ENCODE data around the gene EML5.
"Not testable (repeated sequence)": the region's sequence is repeated elsewhere in the genome, so short reads cannot be mapped to it uniquely, and the experiment has no call there.

EML5 gene

GRCh38 chr14:88799522-88799921 is 6.8 kb upstream of the EML5 start:
- no peak overlapping the region for H3K9ac ChIP-seq (ENCODE audit: low read length)
- H3K27me3 ChIP-seq (ENCODE audit: control insufficient read depth, insufficient read depth, low read length): peaks cover 2% of the 10 kb centered on the region
- H3K4me1 ChIP-seq (ENCODE audit: control insufficient read depth, low read depth, low read length): no peaks in the 10 kb centered on the region
- H3K4me3 ChIP-seq (ENCODE audit: low read length): no peak overlapping the region
- no peaks in the 10 kb centered on the region for H3K36me3 ChIP-seq (ENCODE audit: control insufficient read depth, low read depth, low read length)
- no peaks in the 10 kb centered on the region for H3K9me3 ChIP-seq (ENCODE audit: control insufficient read depth, low read depth, low read length)
- no peak overlapping the region for H3K27ac ChIP-seq (ENCODE audit: low read length)

GRCh38 chr14:88798156-88798555 is 5.4 kb upstream of the EML5 start:
- Histone ChIP-seq H3K27ac (ENCODE audit: low read length) (no peak overlapping the region), H3K27me3 (ENCODE audit: control insufficient read depth, insufficient read depth, low read length) (peaks cover 15% of the 10 kb centered on the region), H3K4me3 (ENCODE audit: low read length) (no peak overlapping the region), H3K36me3 (ENCODE audit: control insufficient read depth, low read depth, low read length) (no peaks in the 10 kb centered on the region), H3K9me3 (ENCODE audit: control insufficient read depth, low read depth, low read length) (no peaks in the 10 kb centered on the region), H3K4me1 (ENCODE audit: control insufficient read depth, low read depth, low read length) (no peaks in the 10 kb centered on the region), H3K9ac (ENCODE audit: low read length) (no peak overlapping the region)

- Histone ChIP-seq H3K9ac (ENCODE audit: low read length) (peak overlapping the region; percentile 50), H3K4me3 (ENCODE audit: low read length) (peak overlapping the region; percentile 75), H3K36me3 (ENCODE audit: control insufficient read depth, low read depth, low read length) (no peaks in the 10 kb centered on the region), H3K27ac (ENCODE audit: low read length) (no peak overlapping the region), H3K27me3 (ENCODE audit: control insufficient read depth, insufficient read depth, low read length) (peaks cover 51% of the 10 kb centered on the region), H3K9me3 (ENCODE audit: control insufficient read depth, low read depth, low read length) (no peaks in the 10 kb centered on the region), H3K4me1 (ENCODE audit: control insufficient read depth, low read depth, low read length) (no peaks in the 10 kb centered on the region)
Observed at GRCh38 chr14:88793259-88793625, 489 bp upstream of the EML5 start.

GRCh38 chr14:88791629-88792472 is 902 bp downstream of the EML5 start:
- no peaks in the 10 kb centered on the region for H3K36me3 ChIP-seq (ENCODE audit: control insufficient read depth, low read depth, low read length)
- no peaks in the 10 kb centered on the region for H3K9me3 ChIP-seq (ENCODE audit: control insufficient read depth, low read depth, low read length)
- H3K27ac ChIP-seq (ENCODE audit: low read length): no peak overlapping the region
- no peak overlapping the region for H3K9ac ChIP-seq (ENCODE audit: low read length)
- H3K27me3 ChIP-seq (ENCODE audit: control insufficient read depth, insufficient read depth, low read length): peaks cover 51% of the 10 kb centered on the region
- H3K4me1 ChIP-seq (ENCODE audit: control insufficient read depth, low read depth, low read length): no peaks in the 10 kb centered on the region
- H3K4me3 ChIP-seq (ENCODE audit: low read length): peak overlapping the region; percentile 75

GRCh38 chr14:88791252-88791621 is 1.5 kb downstream of the EML5 start:
- Histone ChIP-seq H3K4me3 (ENCODE audit: low read length) (peak overlapping the region; percentile 75), H3K36me3 (ENCODE audit: control insufficient read depth, low read depth, low read length) (no peaks in the 10 kb centered on the region), H3K9ac (ENCODE audit: low read length) (no peak overlapping the region), H3K27me3 (ENCODE audit: control insufficient read depth, insufficient read depth, low read length) (peaks cover 51% of the 10 kb centered on the region), H3K27ac (ENCODE audit: low read length) (no peak overlapping the region), H3K9me3 (ENCODE audit: control insufficient read depth, low read depth, low read length) (no peaks in the 10 kb centered on the region), H3K4me1 (ENCODE audit: control insufficient read depth, low read depth, low read length) (no peaks in the 10 kb centered on the region)

GRCh38 chr14:88790501-88791251 is 2.1 kb downstream of the EML5 start:
- H3K27ac ChIP-seq (ENCODE audit: low read length): no peak overlapping the region
- no peaks in the 10 kb centered on the region for H3K4me1 ChIP-seq (ENCODE audit: control insufficient read depth, low read depth, low read length)
- H3K9me3 ChIP-seq (ENCODE audit: control insufficient read depth, low read depth, low read length): no peaks in the 10 kb centered on the region
- no peak overlapping the region for H3K9ac ChIP-seq (ENCODE audit: low read length)
- H3K36me3 ChIP-seq (ENCODE audit: control insufficient read depth, low read depth, low read length): no peaks in the 10 kb centered on the region
- peaks cover 51% of the 10 kb centered on the region for H3K27me3 ChIP-seq (ENCODE audit: control insufficient read depth, insufficient read depth, low read length)
- H3K4me3 ChIP-seq (ENCODE audit: low read length): no peak overlapping the region

GRCh38 chr14:88789573-88789972 is 3.2 kb downstream of the EML5 start:
- H3K4me1 ChIP-seq (ENCODE audit: control insufficient read depth, low read depth, low read length); H3K9me3 ChIP-seq (ENCODE audit: control insufficient read depth, low read depth, low read length); H3K36me3 ChIP-seq (ENCODE audit: control insufficient read depth, low read depth, low read length); H3K9ac ChIP-seq (ENCODE audit: low read length); H3K27ac ChIP-seq (ENCODE audit: low read length); H3K4me3 ChIP-seq (ENCODE audit: low read length): not testable (repeated sequence)
- peaks cover 49% of the 10 kb centered on the region for H3K27me3 ChIP-seq (ENCODE audit: control insufficient read depth, insufficient read depth, low read length)

GRCh38 chr14:88786715-88787114 is 6.0 kb downstream of the EML5 start:
- no peak overlapping the region for H3K27ac ChIP-seq (ENCODE audit: low read length)
- H3K4me1 ChIP-seq (ENCODE audit: control insufficient read depth, low read depth, low read length): no peaks in the 10 kb centered on the region
- H3K9ac ChIP-seq (ENCODE audit: low read length): no peak overlapping the region
- H3K36me3 ChIP-seq (ENCODE audit: control insufficient read depth, low read depth, low read length): no peaks in the 10 kb centered on the region
- H3K27me3 ChIP-seq (ENCODE audit: control insufficient read depth, insufficient read depth, low read length): peaks cover 27% of the 10 kb centered on the region
- H3K4me3 ChIP-seq (ENCODE audit: low read length): no peak overlapping the region
- H3K9me3 ChIP-seq (ENCODE audit: control insufficient read depth, low read depth, low read length): peaks cover 13% of the 10 kb centered on the region

- Histone ChIP-seq H3K9me3 (ENCODE audit: control insufficient read depth, low read depth, low read length) (peaks cover 13% of the 10 kb centered on the region), H3K4me3 (ENCODE audit: low read length) (no peak overlapping the region), H3K27me3 (ENCODE audit: control insufficient read depth, insufficient read depth, low read length) (peaks cover 19% of the 10 kb centered on the region), H3K27ac (ENCODE audit: low read length) (no peak overlapping the region), H3K9ac (ENCODE audit: low read length) (no peak overlapping the region), H3K36me3 (ENCODE audit: control insufficient read depth, low read depth, low read length) (no peaks in the 10 kb centered on the region), H3K4me1 (ENCODE audit: control insufficient read depth, low read depth, low read length) (no peaks in the 10 kb centered on the region)
Observed at GRCh38 chr14:88785911-88786310, 6.8 kb downstream of the EML5 start.

GRCh38 chr14:88775532-88775931 is 17.2 kb downstream of the EML5 start:
- no peaks in the 10 kb centered on the region for H3K9me3 ChIP-seq (ENCODE audit: control insufficient read depth, low read depth, low read length)
- H3K9ac ChIP-seq (ENCODE audit: low read length): no peak overlapping the region
- H3K4me3 ChIP-seq (ENCODE audit: low read length): no peak overlapping the region
- no peaks in the 10 kb centered on the region for H3K36me3 ChIP-seq (ENCODE audit: control insufficient read depth, low read depth, low read length)
- H3K4me1 ChIP-seq (ENCODE audit: control insufficient read depth, low read depth, low read length): no peaks in the 10 kb centered on the region
- H3K27ac ChIP-seq (ENCODE audit: low read length): no peak overlapping the region
- H3K27me3 ChIP-seq (ENCODE audit: control insufficient read depth, insufficient read depth, low read length): no peaks in the 10 kb centered on the region

- Histone ChIP-seq H3K9ac (ENCODE audit: low read length) (no peak overlapping the region), H3K27me3 (ENCODE audit: control insufficient read depth, insufficient read depth, low read length) (no peaks in the 10 kb centered on the region), H3K27ac (ENCODE audit: low read length) (no peak overlapping the region), H3K4me3 (ENCODE audit: low read length) (no peak overlapping the region), H3K9me3 (ENCODE audit: control insufficient read depth, low read depth, low read length) (no peaks in the 10 kb centered on the region), H3K4me1 (ENCODE audit: control insufficient read depth, low read depth, low read length) (no peaks in the 10 kb centered on the region), H3K36me3 (ENCODE audit: control insufficient read depth, low read depth, low read length) (no peaks in the 10 kb centered on the region)
Observed at GRCh38 chr14:88770736-88771135, 22.0 kb downstream of the EML5 start.

GRCh38 chr14:88765130-88765529 is 27.6 kb downstream of the EML5 start:
- no peak overlapping the region for H3K4me3 ChIP-seq (ENCODE audit: low read length)
- H3K9ac ChIP-seq (ENCODE audit: low read length): no peak overlapping the region

More at GRCh38 chr14:88765130-88765529, 27.6 kb downstream of the EML5 start:
- H3K4me1 ChIP-seq (ENCODE audit: control insufficient read depth, low read depth, low read length): no peaks in the 10 kb centered on the region
- no peaks in the 10 kb centered on the region for H3K9me3 ChIP-seq (ENCODE audit: control insufficient read depth, low read depth, low read length)
- no peak overlapping the region for H3K27ac ChIP-seq (ENCODE audit: low read length)
- no peaks in the 10 kb centered on the region for H3K36me3 ChIP-seq (ENCODE audit: control insufficient read depth, low read depth, low read length)
- no peaks in the 10 kb centered on the region for H3K27me3 ChIP-seq (ENCODE audit: control insufficient read depth, insufficient read depth, low read length)
